Activated CD4-positive, alpha-beta T cell treated with anti-CD3 and anti-CD28 coated beads, Interleukin-2, amount 10 ng/mL, durations not matched to agents 7 days and 5 days (primary cell): Measurements from ENCODE around the gene MAST4. TPM values are rescaled to one million over a fixed set of nuclear protein-coding genes. Genes with fewer than 3 reads are reported as not detected.

ENCODE experiments used
- CTCF ChIA-PET: fragments of 350-600 bp; sonication (Branson Sonifier 250); formaldehyde crosslinking; loops from one replicate; lab custom pipeline; 2021; ENCODE audit warnings: antibody characterized with exemption; lab: Charles Lee
- POLR2A ChIA-PET: fragments of 350-600 bp; sonication (Branson Sonifier 250); formaldehyde crosslinking; loops from one replicate; lab custom pipeline; 2021; ENCODE audit warnings: antibody characterized with exemption; lab: Charles Lee
- DNase-seq: peaks from one replicate; pipeline ENCODE4 v3.0.0-alpha.2; 2020
- H3K27ac Mint-ChIP-seq: one replicate; pipeline ENCODE4 v1.8.0; 2021; ENCODE audit warnings: mild to moderate bottlenecking, moderate library complexity, mixed read lengths
- H3K27me3 Mint-ChIP-seq: one replicate; pipeline ENCODE4 v1.8.0; 2021; ENCODE audit warnings: mixed read lengths
- H3K36me3 Mint-ChIP-seq: one replicate; pipeline ENCODE4 v1.8.0; 2021; ENCODE audit warnings: low read depth, mixed read lengths
- H3K4me1 Mint-ChIP-seq: one replicate; pipeline ENCODE4 v1.8.0; 2021; ENCODE audit warnings: mixed read lengths
- H3K4me3 Mint-ChIP-seq: one replicate; pipeline ENCODE4 v1.8.0; 2021; ENCODE audit warnings: mild to moderate bottlenecking, moderate library complexity, mixed read lengths
- H3K9me3 Mint-ChIP-seq: one replicate; pipeline ENCODE4 v1.8.0; 2021; ENCODE audit warnings: mixed read lengths
- total RNA-seq, 2 experiments: library from RNA; stranded (reverse); gene quantifications; one replicate each; pipeline ENCODE4 v1.2.3, GENCODE V29; 2021

Gene MAST4
- total RNA-seq, 2 experiments from 2014 or later = 23.5 to 25.8 TPM

- H3K27ac Mint-ChIP-seq = no peak overlapping the region
- no peaks in the 10 kb centered on the region for H3K9me3 Mint-ChIP-seq
- no peaks in the 10 kb centered on the region for H3K36me3 Mint-ChIP-seq
- H3K4me1 Mint-ChIP-seq = no peaks in the 10 kb centered on the region
- CTCF ChIA-PET = interaction anchor here (1.4 kb wide), 1 partner anchor 44 kb away, joined by 3 read pairs; no protein-coding TSS in a partner anchor
- DNase-seq = no peak
- H3K27me3 Mint-ChIP-seq = peaks cover 21% of the 10 kb centered on the region
- no peak overlapping the region for H3K4me3 Mint-ChIP-seq
- POLR2A ChIA-PET = no interaction called here
Observed at GRCh38 chr5:66659780-66660179, 63.6 kb downstream of the MAST4 start.

GRCh38 chr5:66660396-66660795 lies 64.2 kb downstream of the MAST4 start:
- Mint-ChIP-seq H3K9me3 (no peaks in the 10 kb centered on the region), H3K4me3 (no peak overlapping the region), H3K27me3 (peaks cover 20% of the 10 kb centered on the region), H3K4me1 (no peaks in the 10 kb centered on the region), H3K27ac (no peak overlapping the region), H3K36me3 (no peaks in the 10 kb centered on the region)
- ChIA-PET POLR2A (no interaction called here), CTCF (interaction anchor here (1.4 kb wide), 1 partner anchor 45 kb away, joined by 3 read pairs; no protein-coding TSS in a partner anchor)
- DNase-seq = no peak

DNA sequence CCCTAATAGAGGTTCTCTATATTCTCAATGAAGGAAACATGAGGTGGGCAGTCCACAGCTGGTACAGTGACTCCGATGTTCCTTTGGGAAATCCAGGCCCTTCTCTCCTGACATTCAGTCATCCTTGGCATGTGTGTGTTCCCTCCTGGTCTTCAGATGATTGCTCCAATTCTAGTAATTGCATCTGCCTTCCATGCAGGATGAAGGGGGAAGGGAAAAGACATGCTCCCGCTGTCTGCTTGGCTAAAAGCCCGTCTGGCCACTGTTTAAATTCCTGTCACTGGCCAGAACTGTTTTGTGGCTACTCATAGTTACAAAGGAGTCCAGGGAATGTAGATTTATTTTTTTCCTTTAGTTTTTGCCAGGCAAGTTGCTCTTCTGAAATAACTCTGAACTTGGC lies 65.0 kb downstream of the MAST4 start:
- Mint-ChIP-seq H3K36me3 (no peaks in the 10 kb centered on the region), H3K4me3 (no peak overlapping the region)
- CTCF ChIA-PET = no interaction called here

DNA sequence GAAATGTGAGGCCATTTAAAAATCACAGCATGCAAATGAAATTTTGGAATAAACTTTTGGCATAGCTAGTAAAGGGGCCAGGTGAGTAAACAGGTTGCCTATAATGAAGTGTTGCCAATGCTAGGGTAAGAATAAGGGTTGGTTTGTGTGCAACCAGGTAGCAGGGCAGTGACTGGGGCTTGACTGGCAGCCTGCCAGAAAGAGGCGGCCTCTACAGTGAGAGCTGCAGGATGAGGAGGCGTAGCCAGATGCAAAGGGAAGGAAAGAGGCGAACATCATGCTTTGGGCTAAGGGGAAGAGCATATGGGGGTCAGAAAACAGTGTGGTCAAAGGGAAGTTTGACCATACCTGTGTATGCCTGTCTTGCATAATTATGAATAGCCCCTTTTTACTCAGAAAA lies 70.6 kb downstream of the MAST4 start:
- Mint-ChIP-seq H3K27me3 (peaks cover 30% of the 10 kb centered on the region), H3K27ac (no peak overlapping the region), H3K9me3 (no peaks in the 10 kb centered on the region), H3K36me3 (no peaks in the 10 kb centered on the region), H3K4me1 (no peaks in the 10 kb centered on the region), H3K4me3 (no peak overlapping the region)
- no peak for DNase-seq
- ChIA-PET POLR2A (no interaction called here), CTCF (no interaction called here)

More for the DNA sequence above, 65.0 kb downstream of the MAST4 start:
- no peaks in the 10 kb centered on the region for H3K9me3 Mint-ChIP-seq
- no peak overlapping the region for H3K27ac Mint-ChIP-seq
- peaks cover 26% of the 10 kb centered on the region for H3K27me3 Mint-ChIP-seq
- POLR2A ChIA-PET = no interaction called here
- no peaks in the 10 kb centered on the region for H3K4me1 Mint-ChIP-seq
- DNase-seq = no peak

DNA sequence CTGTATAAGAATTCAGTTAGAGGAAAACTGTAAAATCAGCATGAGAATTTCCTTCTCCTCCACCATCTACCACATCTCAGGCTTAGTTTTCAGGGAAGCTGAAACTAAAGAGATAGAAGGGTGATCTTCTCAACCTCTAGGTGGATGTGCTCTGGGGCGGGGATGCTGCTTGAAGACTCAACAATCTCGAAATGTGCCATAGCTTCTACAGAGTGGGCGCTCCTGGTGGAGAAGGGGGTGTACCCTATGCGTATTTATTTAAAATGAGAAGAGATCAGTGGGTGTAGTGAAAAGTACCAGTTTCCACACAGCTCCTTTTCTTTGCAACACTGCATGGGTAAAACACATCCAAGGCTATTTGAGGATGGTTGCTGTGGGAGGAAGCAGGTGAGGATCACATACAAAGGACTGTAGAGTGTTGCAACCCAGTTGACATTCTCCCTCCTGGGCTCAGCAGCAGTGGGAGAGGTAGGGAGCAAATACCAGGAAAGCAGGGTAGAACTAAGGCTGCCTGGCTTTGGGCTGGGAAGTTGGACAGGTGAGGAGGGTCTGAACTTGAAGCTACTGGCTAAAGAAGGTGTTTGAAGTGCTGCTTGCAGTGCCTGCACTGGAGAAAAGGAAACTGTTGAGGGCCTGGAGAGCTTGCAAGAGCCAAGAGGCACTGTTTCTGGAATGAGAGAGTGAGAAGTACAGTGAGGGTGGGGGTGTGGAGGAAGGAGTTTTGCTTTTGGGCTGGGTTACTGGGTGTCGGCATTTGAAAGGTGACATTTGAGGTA lies 73.1 kb downstream of the MAST4 start:
- H3K27ac Mint-ChIP-seq = no peak overlapping the region
- H3K36me3 Mint-ChIP-seq = no peaks in the 10 kb centered on the region
- no peaks in the 10 kb centered on the region for H3K4me1 Mint-ChIP-seq
- ChIA-PET POLR2A (interaction anchor here (1.2 kb wide), 1 partner anchor 140 kb away, joined by 5 read pairs; no protein-coding TSS in a partner anchor), CTCF (no interaction called here)
- no peak for DNase-seq
- no peak overlapping the region for H3K4me3 Mint-ChIP-seq
- peaks cover 23% of the 10 kb centered on the region for H3K27me3 Mint-ChIP-seq
- H3K9me3 Mint-ChIP-seq = no peaks in the 10 kb centered on the region

- ChIA-PET CTCF (no interaction called here), POLR2A (interaction anchor here (1.2 kb wide), 1 partner anchor 141 kb away, joined by 5 read pairs; no protein-coding TSS in a partner anchor)
- H3K4me3 Mint-ChIP-seq = no peak overlapping the region
- peaks cover 21% of the 10 kb centered on the region for H3K27me3 Mint-ChIP-seq
- no peak for DNase-seq
- no peaks in the 10 kb centered on the region for H3K9me3 Mint-ChIP-seq
- no peaks in the 10 kb centered on the region for H3K36me3 Mint-ChIP-seq
- no peaks in the 10 kb centered on the region for H3K4me1 Mint-ChIP-seq
- no peak overlapping the region for H3K27ac Mint-ChIP-seq
Observed at GRCh38 chr5:66669862-66670195, 73.6 kb downstream of the MAST4 start.

GRCh38 chr5:66671305-66671704 lies 75.1 kb downstream of the MAST4 start:
- no peaks in the 10 kb centered on the region for H3K4me1 Mint-ChIP-seq
- no peak overlapping the region for H3K27ac Mint-ChIP-seq
- no peak overlapping the region for H3K4me3 Mint-ChIP-seq
- ChIA-PET CTCF (no interaction called here), POLR2A (no interaction called here)
- no peaks in the 10 kb centered on the region for H3K9me3 Mint-ChIP-seq
- no peaks in the 10 kb centered on the region for H3K36me3 Mint-ChIP-seq
- H3K27me3 Mint-ChIP-seq = peaks cover 15% of the 10 kb centered on the region
- DNase-seq = no peak

- ChIA-PET CTCF (no interaction called here), POLR2A (no interaction called here)
- Mint-ChIP-seq H3K27ac (no peak overlapping the region), H3K4me1 (no peaks in the 10 kb centered on the region), H3K4me3 (no peak overlapping the region), H3K36me3 (no peaks in the 10 kb centered on the region), H3K27me3 (peaks cover 16% of the 10 kb centered on the region), H3K9me3 (no peaks in the 10 kb centered on the region)
- no peak for DNase-seq
Observed at GRCh38 chr5:66674802-66675201, 78.6 kb downstream of the MAST4 start.

DNA sequence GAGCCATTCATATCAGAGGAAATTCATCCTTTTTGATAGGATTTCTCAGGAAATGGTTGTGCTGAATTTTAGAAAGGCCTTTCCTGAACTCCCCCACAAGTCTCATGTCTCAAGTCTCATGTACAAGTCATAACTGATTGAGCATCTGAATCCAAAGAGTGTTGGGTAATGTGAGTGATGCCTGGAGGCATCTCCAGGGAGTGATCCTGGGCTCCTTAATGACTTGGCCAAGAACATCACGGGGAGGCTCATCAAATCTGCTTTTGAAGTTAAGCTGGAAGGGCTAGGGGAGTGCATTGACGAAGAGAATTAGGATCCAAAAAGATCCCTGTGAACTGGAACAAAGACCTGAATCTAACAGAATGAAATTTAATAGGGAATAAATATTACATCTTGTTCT lies 79.2 kb downstream of the MAST4 start:
- POLR2A ChIA-PET = no interaction called here
- Mint-ChIP-seq H3K9me3 (no peaks in the 10 kb centered on the region), H3K27me3 (peaks cover 16% of the 10 kb centered on the region), H3K36me3 (no peaks in the 10 kb centered on the region), H3K4me1 (no peaks in the 10 kb centered on the region), H3K27ac (no peak overlapping the region), H3K4me3 (no peak overlapping the region)
- CTCF ChIA-PET = interaction anchor here (0.6 kb wide), 1 partner anchor 1069 kb away, joined by 5 read pairs; no protein-coding TSS in a partner anchor
- DNase-seq = no peak

- Mint-ChIP-seq H3K4me3 (no peak overlapping the region), H3K27ac (no peak overlapping the region), H3K27me3 (peaks cover 13% of the 10 kb centered on the region), H3K36me3 (no peaks in the 10 kb centered on the region), H3K9me3 (no peaks in the 10 kb centered on the region), H3K4me1 (no peaks in the 10 kb centered on the region)
- DNase-seq = no peak
- POLR2A ChIA-PET = no interaction called here
- CTCF ChIA-PET = interaction anchor here (1.4 kb wide), 1 partner anchor 27 kb away, joined by 3 read pairs; no protein-coding TSS in a partner anchor
Observed at GRCh38 chr5:66680221-66680620, 84.0 kb downstream of the MAST4 start.

DNA sequence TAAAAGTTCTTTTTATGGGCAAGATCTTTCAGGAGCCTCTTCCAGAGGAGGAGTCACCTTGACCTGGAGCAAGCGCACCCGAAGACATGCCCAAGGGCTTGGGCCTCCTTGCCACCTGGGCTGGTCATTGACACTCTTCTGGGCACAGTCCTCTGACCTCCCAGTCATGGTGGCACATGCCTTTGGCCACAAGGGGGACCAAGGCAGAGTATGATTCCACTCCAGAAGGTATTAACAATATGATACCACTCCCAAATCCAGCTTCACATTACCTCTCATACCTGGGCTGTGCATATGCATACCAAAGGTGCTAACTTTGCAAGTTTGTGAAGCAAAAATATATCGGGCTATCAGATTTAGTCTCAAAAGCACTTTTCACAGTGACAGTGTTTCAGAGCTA lies 84.6 kb downstream of the MAST4 start:
- H3K4me1 Mint-ChIP-seq = no peaks in the 10 kb centered on the region
- no peak overlapping the region for H3K27ac Mint-ChIP-seq
- no peaks in the 10 kb centered on the region for H3K36me3 Mint-ChIP-seq
- no peak for DNase-seq
- H3K27me3 Mint-ChIP-seq = peaks cover 13% of the 10 kb centered on the region
- H3K9me3 Mint-ChIP-seq = no peaks in the 10 kb centered on the region
- H3K4me3 Mint-ChIP-seq = no peak overlapping the region
- POLR2A ChIA-PET = no interaction called here
- CTCF ChIA-PET = interaction anchor here (1.6 kb wide), 1 partner anchor 13 kb away, joined by 5 read pairs; no protein-coding TSS in a partner anchor

DNA sequence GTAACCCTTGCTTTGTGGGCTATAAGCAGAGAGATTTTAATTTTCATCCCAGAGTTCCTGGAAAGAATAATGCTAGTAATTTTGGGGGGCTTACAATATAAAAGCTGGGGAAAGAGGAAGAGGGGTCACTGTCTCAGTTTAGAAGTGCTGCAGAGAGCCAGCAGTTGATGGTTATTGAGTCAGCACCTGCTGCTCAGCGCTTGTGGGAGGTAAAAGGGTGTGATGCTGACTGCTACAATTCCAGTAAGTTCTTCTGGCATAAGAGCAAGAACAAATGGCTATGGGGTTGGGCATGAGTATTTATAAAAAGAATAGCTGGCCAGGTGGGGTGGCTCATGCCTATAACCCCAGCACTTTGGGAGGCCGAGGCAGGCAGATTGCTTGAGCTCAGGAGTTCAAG lies 88.5 kb downstream of the MAST4 start:
- peaks cover 5% of the 10 kb centered on the region for H3K27me3 Mint-ChIP-seq
- POLR2A ChIA-PET = no interaction called here

GRCh38 chr5:66689522-66690220 lies 93.5 kb downstream of the MAST4 start:
- Mint-ChIP-seq H3K9me3 (no peaks in the 10 kb centered on the region), H3K27me3 (peaks cover 9% of the 10 kb centered on the region), H3K36me3 (no peaks in the 10 kb centered on the region), H3K4me1 (no peaks in the 10 kb centered on the region), H3K27ac (no peak overlapping the region), H3K4me3 (no peak overlapping the region)
- ChIA-PET CTCF (interaction anchor here (0.6 kb wide), 1 partner anchor 10 kb away, joined by 4 read pairs; no protein-coding TSS in a partner anchor), POLR2A (no interaction called here)
- DNase-seq = no peak

More for the DNA sequence above, 88.5 kb downstream of the MAST4 start:
- CTCF ChIA-PET = interaction anchor here (0.5 kb wide), 1 partner anchor 172 kb away, joined by 3 read pairs; no protein-coding TSS in a partner anchor
- no peaks in the 10 kb centered on the region for H3K4me1 Mint-ChIP-seq
- DNase-seq = no peak
- no peak overlapping the region for H3K4me3 Mint-ChIP-seq
- H3K27ac Mint-ChIP-seq = no peak overlapping the region
- no peaks in the 10 kb centered on the region for H3K9me3 Mint-ChIP-seq
- no peaks in the 10 kb centered on the region for H3K36me3 Mint-ChIP-seq
